NB4 (cell line): ENCODE results near the gene PIK3AP1.

Experiments
- CTCF ChIP-seq: IDR thresholded peaks from one replicate; pipeline ENCODE4 v1.5.1; 2012; ENCODE audit warnings: low read depth, low read length
- MYC ChIP-seq: IDR thresholded peaks from 2 replicates; pipeline ENCODE4 v1.6.1; 2011; ENCODE audit warnings: low read depth, low read length
- POLR2A ChIP-seq: IDR thresholded peaks from 2 replicates; pipeline ENCODE4 v1.6.1; 2011; ENCODE audit warnings: mild to moderate bottlenecking; ENCODE audit not compliant: insufficient read length; ENCODE audit errors: extremely low read depth
- TF ChIP-seq, protein P1 (sequence below): IDR thresholded peaks from 2 replicates; pipeline ENCODE4 v1.6.1; 2011; ENCODE audit warnings: low read depth, low read length

DNA sequence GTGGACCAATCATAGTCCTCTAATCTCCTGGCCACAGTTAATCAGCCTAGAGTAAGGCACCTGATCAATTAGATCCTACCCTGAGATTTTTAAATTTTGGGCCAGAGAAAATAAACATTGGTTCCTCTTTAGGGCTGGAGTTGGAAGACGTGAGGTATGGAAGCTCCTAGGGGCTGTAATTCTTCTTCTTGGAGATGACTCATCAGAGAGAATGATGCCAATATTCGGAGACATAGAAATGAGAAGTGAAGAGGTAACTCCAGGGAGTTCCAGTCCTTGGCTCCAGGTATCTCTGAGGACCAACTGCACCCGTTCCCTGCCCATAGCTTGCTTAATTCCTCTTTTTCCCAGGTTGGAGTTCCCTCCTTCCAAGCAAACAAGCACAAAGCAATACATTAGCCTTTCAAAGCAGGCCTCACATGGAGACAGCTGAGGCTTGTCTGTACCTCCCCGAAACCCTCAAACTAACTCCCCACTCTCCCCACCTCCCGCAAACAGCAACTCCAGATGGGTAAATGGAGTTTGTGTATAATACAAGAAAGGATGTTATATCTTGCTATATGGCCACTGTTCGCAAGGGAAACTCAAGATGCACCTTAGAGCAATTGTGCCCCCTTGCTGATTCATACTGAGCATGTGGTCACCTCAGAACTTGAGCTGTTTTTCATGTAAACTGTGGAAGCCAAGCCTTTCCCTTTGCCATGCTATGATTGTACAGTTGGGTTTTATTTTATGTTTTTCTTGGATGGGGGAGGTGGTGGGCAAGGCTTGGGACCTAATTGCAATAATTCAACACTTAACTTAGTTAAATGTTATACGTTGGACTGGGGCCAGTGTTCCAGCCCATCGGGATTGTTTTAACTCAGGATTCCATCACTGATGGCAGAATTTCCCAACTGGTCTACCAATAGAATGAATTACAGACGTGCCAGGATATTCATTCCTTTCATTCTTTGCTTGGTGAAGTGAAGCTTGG is 29.3 kb downstream of the PIK3AP1 start:
- TF ChIP-seq CTCF (no peak), POLR2A (no peak), MYC (no peak)
- TF ChIP-seq, protein P1, sequence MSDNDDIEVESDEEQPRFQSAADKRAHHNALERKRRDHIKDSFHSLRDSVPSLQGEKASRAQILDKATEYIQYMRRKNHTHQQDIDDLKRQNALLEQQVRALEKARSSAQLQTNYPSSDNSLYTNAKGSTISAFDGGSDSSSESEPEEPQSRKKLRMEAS = peak; percentile 52; the same call in 1 of the 2 replicates
